Lower lobe of right lung (tissue), 2 donors: ENCODE measurements around the gene PGRMC2. TPM values are rescaled to one million over a fixed set of nuclear protein-coding genes. Genes with fewer than 3 reads are reported as not detected.

ENCODE experiments used
- ATAC-seq, 2 donors: fragments of 200-7000 bp; cut with Tn5 transposase; one replicate each; pipeline ENCODE4 v1.9.1; 2020 to 2022; ENCODE audit warnings: mild to moderate bottlenecking in 2 of 2, moderate library complexity in 2 of 2
- DNase-seq: peaks from one replicate; pipeline ENCODE4 v3.0.0-alpha.2; 2020
- H3K27ac ChIP-seq: fragments of 200-600 bp; one replicate; pipeline ENCODE4 v1.8.0; 2022
- H3K27me3 ChIP-seq: fragments of 200-600 bp; one replicate; pipeline ENCODE4 v1.8.0; 2022; ENCODE audit warnings: low read depth
- H3K36me3 ChIP-seq: fragments of 200-600 bp; one replicate; pipeline ENCODE4 v1.8.0; 2022; ENCODE audit warnings: mild to moderate bottlenecking
- H3K4me1 ChIP-seq: fragments of 200-600 bp; one replicate; pipeline ENCODE4 v1.8.0; 2022
- H3K4me3 ChIP-seq: fragments of 200-600 bp; one replicate; pipeline ENCODE4 v1.8.0; 2022; ENCODE audit warnings: mild to moderate bottlenecking
- H3K9me3 ChIP-seq: fragments of 200-600 bp; one replicate; pipeline ENCODE4 v1.8.0; 2022
- CTCF ChIP-seq: fragments of 200-600 bp; IDR thresholded peaks from one replicate; pipeline ENCODE4 v1.8.0; 2022; ENCODE audit warnings: antibody characterized with exemption, mild to moderate bottlenecking
- intact Hi-C: fragments of 100-400 bp; cut with DNase I; formaldehyde crosslinking; loops from one replicate; pipeline ENCODE4 v1.11.0; 2022
- total RNA-seq: library from RNA; stranded (reverse); fragmentation: NEBNext Ultra II Directional; extraction: Animal tissue kit (Norgen Biotek cat#: 25700); gene quantifications from one replicate; pipeline ENCODE4 v1.2.1, GENCODE V29; 2021
- donor health status: DM: no; HTN: yes; CAD: no; lungs with severe emphysema.

Gene PGRMC2
- total RNA-seq, 1 donor from 2014 or later = 55.5 TPM

- DNase-seq = no peak
- no peaks in the 10 kb centered on the region for H3K27me3 ChIP-seq
- no peak for TF ChIP-seq CTCF
- no peaks in the 10 kb centered on the region for H3K36me3 ChIP-seq
- peaks cover 26% of the 10 kb centered on the region for H3K4me1 ChIP-seq
- intact Hi-C loops = no loop called here
- H3K4me3 ChIP-seq = peak overlapping the region; percentile 81
- ATAC-seq = peak in 1 of 2 donors; percentile 27
- peak overlapping the region; percentile 94 for H3K27ac ChIP-seq
- no peaks in the 10 kb centered on the region for H3K9me3 ChIP-seq
Observed at GRCh38 chr4:128286474-128287058, 1.0 kb downstream of the PGRMC2 start.

GRCh38 chr4:128285085-128285997, 2.3 kb downstream of the PGRMC2 start:
- Histone ChIP-seq H3K4me3 (peak overlapping the region; percentile 81), H3K27ac (no peak overlapping the region), H3K27me3 (no peaks in the 10 kb centered on the region), H3K36me3 (no peaks in the 10 kb centered on the region), H3K4me1 (peaks cover 26% of the 10 kb centered on the region), H3K9me3 (no peaks in the 10 kb centered on the region)
- DNase-seq = no peak
- no peak for ATAC-seq
- no peak for TF ChIP-seq CTCF
- intact Hi-C loops = no loop called here

- Histone ChIP-seq H3K4me3 (no peak overlapping the region), H3K27me3 (no peaks in the 10 kb centered on the region), H3K9me3 (no peaks in the 10 kb centered on the region), H3K27ac (no peak overlapping the region), H3K36me3 (no peaks in the 10 kb centered on the region), H3K4me1 (peaks cover 26% of the 10 kb centered on the region)
- ATAC-seq = no peak
- no peak for DNase-seq
- intact Hi-C loops = no loop called here
- no peak for TF ChIP-seq CTCF
Observed at GRCh38 chr4:128284317-128284716, 3.3 kb downstream of the PGRMC2 start.

GRCh38 chr4:128283071-128283470, 4.5 kb downstream of the PGRMC2 start:
- Histone ChIP-seq H3K27ac (no peak overlapping the region), H3K36me3 (no peaks in the 10 kb centered on the region), H3K4me3 (no peak overlapping the region), H3K4me1 (peaks cover 20% of the 10 kb centered on the region), H3K27me3 (no peaks in the 10 kb centered on the region), H3K9me3 (no peaks in the 10 kb centered on the region)
- TF ChIP-seq CTCF = no peak
- no peak for DNase-seq
- no peak for ATAC-seq
- intact Hi-C loops = no loop called here

GRCh38 chr4:128282516-128282915, 5.1 kb downstream of the PGRMC2 start:
- intact Hi-C loops = no loop called here
- no peak for ATAC-seq
- no peak for TF ChIP-seq CTCF
- DNase-seq = no peak
- Histone ChIP-seq H3K9me3 (no peaks in the 10 kb centered on the region), H3K27me3 (no peaks in the 10 kb centered on the region), H3K4me1 (peaks cover 20% of the 10 kb centered on the region), H3K27ac (no peak overlapping the region), H3K4me3 (no peak overlapping the region), H3K36me3 (no peaks in the 10 kb centered on the region)
